PC-9 (cell line): ENCODE results near the gene C7.
"Not testable (repeated sequence)": the region's sequence is repeated elsewhere in the genome, so short reads cannot be mapped to it uniquely, and the experiment has no call there.

Experiments used
- EZH2 ChIP-seq: fragments of 200-600 bp; sonication (generic); IDR thresholded peaks from 2 replicates; pipeline ENCODE4 v1.8.0; 2017; ENCODE audit warnings: antibody characterized with exemption, low read depth
- TF ChIP-seq, protein P1 (sequence below): fragments of 200-600 bp; sonication (generic); conservative IDR thresholded peaks from 2 replicates; pipeline ENCODE4 v1.6.1; 2017; ENCODE audit warnings: mixed run types, antibody characterized with exemption, mild to moderate bottlenecking, moderate library complexity

DNA sequence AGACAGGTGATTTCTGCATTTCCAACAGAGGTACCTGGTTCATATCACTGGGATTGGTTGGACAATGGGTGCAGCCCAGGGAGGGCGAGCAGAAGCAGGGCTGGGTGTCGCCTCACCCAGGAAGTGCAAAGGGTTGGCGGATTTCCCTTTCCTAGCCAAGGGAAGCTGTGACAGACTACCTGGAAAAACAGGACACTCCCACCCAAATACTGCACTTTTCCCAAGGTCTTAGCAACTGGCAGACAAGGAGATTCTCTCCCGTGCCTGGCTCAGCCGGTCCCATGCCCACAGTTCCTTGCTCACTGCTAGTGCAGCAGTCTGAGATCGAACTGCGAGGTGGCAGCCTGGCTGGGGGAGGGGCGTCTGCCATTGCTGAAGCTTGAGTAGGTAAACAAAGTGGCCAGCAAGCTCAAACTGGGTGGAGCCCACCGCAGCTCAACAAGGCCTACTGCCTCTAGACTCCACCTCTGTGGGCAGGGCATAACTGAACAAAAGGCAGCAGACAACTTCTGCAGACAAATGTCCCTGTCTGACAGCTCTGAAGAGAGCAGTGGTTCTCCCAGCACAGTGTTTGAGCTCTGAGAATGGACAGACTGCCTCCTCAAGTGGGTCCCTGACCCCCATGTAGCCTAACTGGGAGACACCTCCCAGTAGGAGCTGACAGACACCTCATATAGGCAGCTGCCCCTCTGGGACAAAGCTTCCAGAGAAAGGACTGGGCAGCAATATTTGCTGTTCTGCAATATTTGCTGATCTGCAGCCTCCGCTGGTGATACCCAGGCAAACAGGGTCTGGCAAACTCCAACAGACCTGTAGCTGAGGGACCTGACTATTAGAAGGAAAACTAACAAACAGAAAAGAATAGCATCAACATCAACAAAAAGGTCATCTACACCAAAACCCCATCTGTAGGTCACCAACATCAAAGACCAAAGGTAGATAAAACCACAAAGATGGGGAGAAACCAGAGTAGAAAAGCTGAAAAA, 13.6 kb upstream of the C7 start:
- TF ChIP-seq, protein P1, sequence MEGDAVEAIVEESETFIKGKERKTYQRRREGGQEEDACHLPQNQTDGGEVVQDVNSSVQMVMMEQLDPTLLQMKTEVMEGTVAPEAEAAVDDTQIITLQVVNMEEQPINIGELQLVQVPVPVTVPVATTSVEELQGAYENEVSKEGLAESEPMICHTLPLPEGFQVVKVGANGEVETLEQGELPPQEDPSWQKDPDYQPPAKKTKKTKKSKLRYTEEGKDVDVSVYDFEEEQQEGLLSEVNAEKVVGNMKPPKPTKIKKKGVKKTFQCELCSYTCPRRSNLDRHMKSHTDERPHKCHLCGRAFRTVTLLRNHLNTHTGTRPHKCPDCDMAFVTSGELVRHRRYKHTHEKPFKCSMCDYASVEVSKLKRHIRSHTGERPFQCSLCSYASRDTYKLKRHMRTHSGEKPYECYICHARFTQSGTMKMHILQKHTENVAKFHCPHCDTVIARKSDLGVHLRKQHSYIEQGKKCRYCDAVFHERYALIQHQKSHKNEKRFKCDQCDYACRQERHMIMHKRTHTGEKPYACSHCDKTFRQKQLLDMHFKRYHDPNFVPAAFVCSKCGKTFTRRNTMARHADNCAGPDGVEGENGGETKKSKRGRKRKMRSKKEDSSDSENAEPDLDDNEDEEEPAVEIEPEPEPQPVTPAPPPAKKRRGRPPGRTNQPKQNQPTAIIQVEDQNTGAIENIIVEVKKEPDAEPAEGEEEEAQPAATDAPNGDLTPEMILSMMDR = not testable (repeated sequence)
- TF ChIP-seq EZH2 = not testable (repeated sequence)
